ENCODE data around the gene BMERB1. TPM values are rescaled to one million over a fixed set of nuclear protein-coding genes. Genes with fewer than 3 reads are reported as not detected.

BMERB1 gene
- total and polyA plus RNA-seq, 2 experiments from 2014 or later = 17.3 to 28.1 TPM

GRCh38 chr16:15620611-15621195, 186.3 kb downstream of the BMERB1 start (continued):
- no peak for TF ChIP-seq ZNF462 (CRISPR knock-in tag; IDR thresholded peaks at IDR 0.05)
- TF ChIP-seq ZNF331 (CRISPR knock-in tag; IDR thresholded peaks at IDR 0.05; ENCODE audit: low read depth) = no peak
- TF ChIP-seq ETS1 (IDR thresholded peaks at IDR 0.05) = no peak
- TF ChIP-seq STAT1 (IDR thresholded peaks at IDR 0.05; ENCODE audit: unreplicated experiment) = no peak

- no peak overlapping the region for H3K4me3 ChIP-seq
- Mint-ChIP-seq H3K27ac (no peak overlapping the region), H3K36me3 (ENCODE audit: low read depth) (peaks cover 51% of the 10 kb centered on the region), H3K9me3 (no peaks in the 10 kb centered on the region), H3K4me3 (no peak overlapping the region), H3K4me1 (no peaks in the 10 kb centered on the region), H3K27me3 (ENCODE audit: insufficient read depth, low read depth, poor library complexity) (no peaks in the 10 kb centered on the region)
- no peak for TF ChIP-seq EZH2 (IDR thresholded peaks at IDR 0.05; ENCODE audit: low read depth, unreplicated experiment)
- no peak for TF ChIP-seq NANOG (IDR thresholded peaks at IDR 0.05; ENCODE audit: borderline replicate concordance)
- TF ChIP-seq ZNF114 (CRISPR knock-in tag; IDR thresholded peaks at IDR 0.05) = no peak
- no peak for TF ChIP-seq JUNB (IDR thresholded peaks at IDR 0.05; ENCODE audit: unreplicated experiment)
- TF ChIP-seq EZH2phosphoT487 (IDR thresholded peaks at IDR 0.05; ENCODE audit: unreplicated experiment) = no peak
- no peaks in the 10 kb centered on the region for H4K20me1 ChIP-seq (replicated peaks; ENCODE audit: insufficient read depth)
- H3F3A ChIP-seq (replicated peaks; ENCODE audit: low read depth) = no peaks in the 10 kb centered on the region
- no peaks in the 10 kb centered on the region for H3K27me3 ChIP-seq (ENCODE audit: insufficient read depth)
- H3K9me2 ChIP-seq (ENCODE audit: insufficient read depth) = no peaks in the 10 kb centered on the region
- H3K79me2 ChIP-seq (replicated peaks; ENCODE audit: insufficient read depth) = no peaks in the 10 kb centered on the region
- H3K27ac ChIP-seq (ENCODE audit: low read depth) = no peak overlapping the region
- no peaks in the 10 kb centered on the region for H3K4me1 ChIP-seq (ENCODE audit: insufficient read depth)
- ATAC-seq (no peak), DNase-seq (ENCODE audit: low spot score) (no peak)
- H2AFZ ChIP-seq = no peak overlapping the region
- H3K36me3 ChIP-seq (ENCODE audit: insufficient read depth) = peaks cover 20% of the 10 kb centered on the region
- H3K4me2 ChIP-seq = no peak overlapping the region
These were observed 187.1 kb downstream of the BMERB1 start for GRCh38 chr16:15621456-15621855.
